ENCODE data around the gene THY1.

DNA sequence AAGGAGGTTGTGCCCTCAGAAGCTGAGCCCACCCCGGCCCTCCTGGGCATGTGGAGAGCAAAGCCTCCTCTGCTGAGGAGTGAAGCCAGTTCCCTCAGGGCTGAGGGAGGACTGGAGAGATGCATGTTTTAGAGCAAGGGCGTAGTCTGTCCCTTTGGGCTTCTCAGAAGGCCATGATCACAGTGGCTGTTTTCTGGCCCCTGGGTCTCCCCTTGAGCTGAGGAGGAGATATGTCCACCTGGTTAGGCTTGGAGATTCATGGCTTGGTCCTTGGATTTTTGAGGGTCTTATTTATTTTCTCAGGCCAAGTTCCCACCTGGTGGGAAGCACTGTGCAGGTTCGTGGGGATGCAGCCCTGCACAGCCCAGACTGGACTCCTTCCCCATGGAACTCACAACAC, 46.5 kb upstream of the THY1 start:
- TF ChIP-seq CTCF (conservative IDR thresholded peaks at IDR 0.05; ENCODE audit: low read length) = no peak
- no peak for TF ChIP-seq EZH2phosphoT487 (IDR thresholded peaks at IDR 0.05; ENCODE audit: borderline replicate concordance, low read depth, low read length)

All from OCI-LY7 (cell line).